Measurements from ENCODE around the gene SPESP1.

GRCh38 chr15:68930268-68931022 lies at the start of gene SPESP1:
- TF ChIP-seq CTCF (conservative IDR thresholded peaks at IDR 0.05 in 1 of 2, IDR thresholded peaks at IDR 0.05 in 1 of 2; ENCODE audit: low read depth in 1 of 2, low read length in 2 of 2) (no peak), EZH2 (IDR thresholded peaks at IDR 0.05; ENCODE audit: low read length, missing control alignments) (no peak)
